Measurements from ENCODE around the gene SORCS2. TPM values are rescaled to one million over a fixed set of nuclear protein-coding genes. Genes with fewer than 3 reads are reported as not detected.

SORCS2 gene
- total RNA-seq, 1 donor from 2014 or later, result 13.4 TPM

DNA sequence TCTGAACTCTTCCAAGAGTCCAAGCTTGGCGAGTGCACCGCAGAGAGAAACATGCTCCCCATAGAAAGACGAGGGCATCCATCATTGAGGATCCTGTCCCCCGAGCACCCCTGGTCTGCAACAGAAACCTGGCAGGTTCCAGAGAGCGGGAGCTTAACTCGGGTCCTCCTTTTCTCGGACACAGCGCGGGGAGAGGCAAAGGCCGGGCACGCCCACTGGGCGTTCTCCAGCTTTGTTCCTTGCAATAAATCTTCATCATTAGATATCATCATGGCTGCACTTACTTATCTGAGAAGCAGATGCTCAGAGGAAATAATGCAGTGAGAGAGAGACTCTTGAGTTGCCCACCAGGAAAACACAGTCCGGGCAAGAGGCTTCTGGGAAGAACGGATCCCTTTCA lies 332.5 kb downstream of the SORCS2 start:
- no peak for TF ChIP-seq CTCF (conservative IDR thresholded peaks at IDR 0.05)
- no peak overlapping the region for H3K4me3 Mint-ChIP-seq
- H3K4me1 Mint-ChIP-seq (ENCODE audit: unreplicated experiment), result peaks cover 24% of the 10 kb centered on the region
- H3K36me3 Mint-ChIP-seq, result no peaks in the 10 kb centered on the region
- H3K27ac Mint-ChIP-seq, result no peak overlapping the region
- DNase-seq (ENCODE audit: extremely low spot score, unreplicated experiment), result no peak
- peaks cover 15% of the 10 kb centered on the region for H3K27me3 Mint-ChIP-seq
- no peaks in the 10 kb centered on the region for H3K9me3 Mint-ChIP-seq

DNA sequence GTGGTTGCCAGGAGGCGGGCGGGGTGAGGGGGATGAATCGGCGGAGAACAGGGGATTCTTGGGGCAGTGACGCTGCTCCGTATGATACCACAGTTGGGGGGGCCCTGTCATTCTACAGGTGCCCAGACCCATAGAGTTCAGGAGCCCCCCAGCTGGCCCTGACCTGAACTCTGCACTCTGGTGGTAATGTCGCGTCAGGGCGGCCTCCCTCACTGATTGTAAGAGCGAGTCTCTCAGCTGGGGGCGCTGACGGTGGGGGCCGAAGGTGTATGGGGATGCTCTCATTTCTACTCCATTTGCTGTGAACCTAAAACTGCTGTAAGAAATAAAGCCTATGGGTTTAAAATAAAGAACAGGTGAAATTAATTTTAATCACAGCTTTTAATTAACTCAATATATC lies 334.2 kb downstream of the SORCS2 start:
- no peak for DNase-seq (ENCODE audit: extremely low spot score, unreplicated experiment)
- Mint-ChIP-seq H3K4me1 (ENCODE audit: unreplicated experiment) (peaks cover 28% of the 10 kb centered on the region), H3K9me3 (no peaks in the 10 kb centered on the region), H3K4me3 (no peak overlapping the region), H3K36me3 (no peaks in the 10 kb centered on the region), H3K27ac (no peak overlapping the region), H3K27me3 (peaks cover 12% of the 10 kb centered on the region)
- no peak for TF ChIP-seq CTCF (conservative IDR thresholded peaks at IDR 0.05)

GRCh38 chr4:7526929-7527535 lies 334.7 kb downstream of the SORCS2 start:
- no peak for DNase-seq (ENCODE audit: extremely low spot score, unreplicated experiment)
- H3K4me1 Mint-ChIP-seq (ENCODE audit: unreplicated experiment), result peaks cover 33% of the 10 kb centered on the region
- no peak for TF ChIP-seq CTCF (conservative IDR thresholded peaks at IDR 0.05)
- H3K36me3 Mint-ChIP-seq, result no peaks in the 10 kb centered on the region
- no peaks in the 10 kb centered on the region for H3K9me3 Mint-ChIP-seq
- H3K27ac Mint-ChIP-seq, result no peak overlapping the region
- H3K27me3 Mint-ChIP-seq, result peaks cover 10% of the 10 kb centered on the region
- no peak overlapping the region for H3K4me3 Mint-ChIP-seq

DNA sequence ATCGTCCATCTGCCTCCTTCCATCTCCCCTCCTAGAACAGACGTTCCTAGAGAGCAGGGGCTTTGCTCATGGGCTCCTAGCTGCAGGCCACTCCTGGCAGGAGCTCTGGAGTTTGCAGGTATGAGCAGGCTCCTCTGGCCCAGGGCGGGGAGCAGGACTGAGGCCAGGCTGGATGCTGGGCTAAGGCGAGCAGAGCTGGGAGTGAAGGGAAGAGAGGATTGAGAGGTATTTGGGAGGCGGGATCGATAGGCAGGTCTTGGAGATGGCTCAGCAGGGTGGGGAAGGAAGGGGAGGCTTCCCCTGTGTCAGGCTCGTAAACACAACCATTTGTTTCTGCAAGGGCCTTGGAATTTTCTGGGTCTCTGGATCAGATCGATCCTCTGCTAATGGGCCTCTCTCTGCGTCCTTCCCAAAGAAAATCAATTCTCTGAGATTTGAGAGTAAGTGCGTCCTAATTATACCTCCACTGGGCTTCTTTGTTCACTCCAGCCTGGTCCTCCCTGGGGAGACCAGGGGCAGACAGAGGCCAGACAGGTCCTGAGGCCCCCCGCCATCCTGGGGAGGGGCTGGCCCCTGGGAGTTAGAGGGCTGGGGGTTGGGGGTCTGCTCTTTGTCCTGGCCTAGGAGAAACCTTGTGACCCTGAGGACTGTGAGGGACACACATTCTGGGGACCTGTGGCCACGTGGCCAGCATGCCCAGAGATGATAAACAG lies 337.2 kb downstream of the SORCS2 start:
- Mint-ChIP-seq H3K36me3 (no peaks in the 10 kb centered on the region), H3K4me3 (peak overlapping the region; percentile 45), H3K27ac (no peak overlapping the region), H3K4me1 (ENCODE audit: unreplicated experiment) (peaks cover 38% of the 10 kb centered on the region), H3K27me3 (peaks cover 4% of the 10 kb centered on the region), H3K9me3 (no peaks in the 10 kb centered on the region)
- DNase-seq (ENCODE audit: extremely low spot score, unreplicated experiment), result no peak
- TF ChIP-seq CTCF (conservative IDR thresholded peaks at IDR 0.05), result no peak

GRCh38 chr4:7530082-7530481 lies 337.7 kb downstream of the SORCS2 start:
- H3K4me1 Mint-ChIP-seq (ENCODE audit: unreplicated experiment), result peaks cover 32% of the 10 kb centered on the region

More at GRCh38 chr4:7530082-7530481, 337.7 kb downstream of the SORCS2 start:
- Mint-ChIP-seq H3K27ac (no peak overlapping the region), H3K27me3 (peaks cover 4% of the 10 kb centered on the region), H3K4me3 (peak overlapping the region; percentile 45), H3K36me3 (no peaks in the 10 kb centered on the region), H3K9me3 (no peaks in the 10 kb centered on the region)
- TF ChIP-seq CTCF (conservative IDR thresholded peaks at IDR 0.05), result no peak
- no peak for DNase-seq (ENCODE audit: extremely low spot score, unreplicated experiment)
